Activated CD8-positive, alpha-beta T cell treated with anti-CD3 and anti-CD28 coated beads for 36 hours (primary cell): ENCODE results near the gene GET4. TPM values are rescaled to one million over a fixed set of nuclear protein-coding genes. Genes with fewer than 3 reads are reported as not detected.
"Not testable (repeated sequence)": the region's sequence is repeated elsewhere in the genome, so short reads cannot be mapped to it uniquely, and the experiment has no call there.

Experiments used
- ATAC-seq: fragments of 200-7000 bp; cut with Tn5 transposase; one replicate; pipeline ENCODE4 v1.10.0; 2021; ENCODE audit warnings: mild to moderate bottlenecking, moderate library complexity
- CTCF ChIA-PET: fragments of 350-600 bp; sonication (Branson Sonifier 250); formaldehyde crosslinking; loops from one replicate; lab custom pipeline; 2021; ENCODE audit warnings: antibody characterized with exemption; lab: Charles Lee
- POLR2A ChIA-PET: fragments of 350-600 bp; sonication (Branson Sonifier 250); formaldehyde crosslinking; loops from one replicate; lab custom pipeline; 2021; ENCODE audit warnings: antibody characterized with exemption; lab: Charles Lee
- DNase-seq: peaks from one replicate; pipeline ENCODE4 v3.0.0-alpha.2; 2020
- H3K27ac Mint-ChIP-seq: one replicate; pipeline ENCODE4 v1.8.0; 2021; ENCODE audit warnings: mild to moderate bottlenecking, mixed read lengths
- H3K27me3 Mint-ChIP-seq: one replicate; pipeline ENCODE4 v1.8.0; 2021; ENCODE audit warnings: mixed read lengths
- H3K36me3 Mint-ChIP-seq: one replicate; pipeline ENCODE4 v1.8.0; 2021; ENCODE audit warnings: low read depth, mixed read lengths
- H3K4me1 Mint-ChIP-seq: one replicate; pipeline ENCODE4 v1.8.0; 2021; ENCODE audit warnings: low read depth, mixed read lengths
- H3K4me3 Mint-ChIP-seq: one replicate; pipeline ENCODE4 v1.8.0; 2021; ENCODE audit warnings: mild to moderate bottlenecking, moderate library complexity, mixed read lengths
- H3K9me3 Mint-ChIP-seq: one replicate; pipeline ENCODE4 v1.8.0; 2021; ENCODE audit warnings: mixed read lengths
- CTCF ChIP-seq: fragments of 200-600 bp; IDR thresholded peaks from one replicate; pipeline ENCODE4 v1.8.0; 2022; ENCODE audit warnings: antibody characterized with exemption, mild to moderate bottlenecking
- intact Hi-C: fragments of 100-400 bp; cut with micrococcal nuclease; formaldehyde crosslinking; loops from one replicate; pipeline ENCODE4 v1.10.0; 2022
- total RNA-seq, 2 experiments: library from RNA; stranded (reverse); gene quantifications; one replicate each; pipeline ENCODE4 v1.2.3, GENCODE V29; 2021

The GET4 gene
- total RNA-seq, 2 experiments from 2014 or later = 20.6 to 31.9 TPM

GRCh38 chr7:937856-938484 lies 61.6 kb downstream of the GET4 start:
- DNase-seq (no peak), ATAC-seq (no peak)
- TF ChIP-seq CTCF = no peak
- peaks cover 18% of the 10 kb centered on the region for H3K9me3 Mint-ChIP-seq
- H3K27ac Mint-ChIP-seq = peak overlapping the region; percentile 46
- ChIA-PET POLR2A (interaction anchor here (0.6 to 2.1 kb wide), 2 partner anchors 15 to 1417 kb away, joined by 3 to 8 read pairs; partner anchors contain the start of gene EIF3B), CTCF (interaction anchor here (0.7 to 2.1 kb wide), 3 partner anchors 11 to 30 kb away, joined by 3 to 7 read pairs (median 3); no protein-coding TSS in a partner anchor)
- H3K4me3 Mint-ChIP-seq = no peak overlapping the region
- peaks cover 42% of the 10 kb centered on the region for H3K36me3 Mint-ChIP-seq
- intact Hi-C loops = no loop called here
- H3K4me1 Mint-ChIP-seq = peaks cover 47% of the 10 kb centered on the region
- H3K27me3 Mint-ChIP-seq = no peaks in the 10 kb centered on the region

- no peak for DNase-seq
- CTCF ChIA-PET = interaction anchor here (2.1 kb wide), 1 partner anchor 30 kb away, joined by 7 read pairs; no protein-coding TSS in a partner anchor
- Mint-ChIP-seq H3K4me3 (no peak overlapping the region), H3K36me3 (peaks cover 42% of the 10 kb centered on the region), H3K9me3 (peaks cover 18% of the 10 kb centered on the region), H3K27ac (no peak overlapping the region), H3K4me1 (peaks cover 47% of the 10 kb centered on the region), H3K27me3 (no peaks in the 10 kb centered on the region)
- POLR2A ChIA-PET = interaction anchor here (2.1 kb wide), 1 partner anchor 16 kb away, joined by 8 read pairs; no protein-coding TSS in a partner anchor
- TF ChIP-seq CTCF = no peak
- ATAC-seq = no peak
- intact Hi-C loops = no loop called here
These were observed 62.3 kb downstream of the GET4 start for GRCh38 chr7:938546-939185.

GRCh38 chr7:939843-940242 lies 63.5 kb downstream of the GET4 start:
- Mint-ChIP-seq H3K27ac (peak overlapping the region; percentile 87), H3K9me3 (peaks cover 18% of the 10 kb centered on the region), H3K36me3 (peaks cover 42% of the 10 kb centered on the region), H3K4me3 (no peak overlapping the region), H3K4me1 (peaks cover 47% of the 10 kb centered on the region), H3K27me3 (no peaks in the 10 kb centered on the region)
- TF ChIP-seq CTCF = no peak
- POLR2A ChIA-PET = interaction anchor here (0.6 to 1.3 kb wide), 4 partner anchors 13 to 108 kb away, joined by 3 to 6 read pairs (median 3); partner anchors contain the start of gene SUN1
- DNase-seq (no peak), ATAC-seq (no peak)
- intact Hi-C loops = no loop called here
- CTCF ChIA-PET = interaction anchor here (2.1 kb wide), 1 partner anchor 31 kb away, joined by 7 read pairs; no protein-coding TSS in a partner anchor

GRCh38 chr7:940599-941408 lies 64.5 kb downstream of the GET4 start:
- H3K27ac Mint-ChIP-seq = peak overlapping the region; percentile 87
- H3K27me3 Mint-ChIP-seq = no peaks in the 10 kb centered on the region
- intact Hi-C loops = no loop called here
- peaks cover 18% of the 10 kb centered on the region for H3K9me3 Mint-ChIP-seq
- peak overlapping the region; percentile 10 for H3K4me3 Mint-ChIP-seq
- CTCF ChIA-PET = interaction anchor here (1.0 to 1.5 kb wide), 2 partner anchors 11 to 18 kb away, joined by 3 to 5 read pairs; no protein-coding TSS in a partner anchor
- peaks cover 45% of the 10 kb centered on the region for H3K4me1 Mint-ChIP-seq
- DNase-seq = no peak
- ATAC-seq = peak; percentile 48
- H3K36me3 Mint-ChIP-seq = peaks cover 42% of the 10 kb centered on the region
- TF ChIP-seq CTCF = no peak
- POLR2A ChIA-PET = interaction anchor here (0.9 to 1.3 kb wide), 4 partner anchors 12 to 18 kb away, joined by 3 to 6 read pairs (median 4); no protein-coding TSS in a partner anchor

- CTCF ChIA-PET, ATAC-seq: not testable (repeated sequence)
These were observed 67.4 kb downstream of the GET4 start for GRCh38 chr7:943793-944192.

More at GRCh38 chr7:943793-944192, 67.4 kb downstream of the GET4 start:
- POLR2A ChIA-PET = interaction anchor here (1.3 kb wide), 1 partner anchor 194 kb away, joined by 3 read pairs; a partner anchor contains a TSS
- DNase-seq, intact Hi-C loops, H3K27me3 Mint-ChIP-seq, H3K27ac Mint-ChIP-seq, H3K4me3 Mint-ChIP-seq: not testable (repeated sequence)
- peaks cover 29% of the 10 kb centered on the region for H3K4me1 Mint-ChIP-seq
- peaks cover 26% of the 10 kb centered on the region for H3K36me3 Mint-ChIP-seq
- peaks cover 18% of the 10 kb centered on the region for H3K9me3 Mint-ChIP-seq
